CD14-positive monocyte (primary cell): ENCODE measurements around the gene SC5D. TPM values are rescaled to one million over a fixed set of nuclear protein-coding genes. Genes with fewer than 3 reads are reported as not detected.

ENCODE experiments used
- DNase-seq, 3 donors: peaks; one replicate each; pipeline ENCODE4 v3.0.0-alpha.2; 2011 to 2022
- H2AFZ ChIP-seq: 2 replicates; pipeline ENCODE4 v1.6.0; 2012; ENCODE audit warnings: mild to moderate bottlenecking, low read depth, low read length, inconsistent platforms; ENCODE audit not compliant: insufficient read depth, poor library complexity, severe bottlenecking
- H3K27ac ChIP-seq, 2 donors: 1 replicate in 1 of 2; 2 replicates in 1 of 2; pipeline ENCODE4 v1.5.1; 2012 to 2013; ENCODE audit warnings: low read length in 2 of 2, control low read depth in 1 of 2, inconsistent platforms in 1 of 2, low read depth in 1 of 2, mild to moderate bottlenecking in 1 of 2
- H3K27me3 ChIP-seq, 2 donors: one replicate each; pipeline versions ENCODE4 v1.6.0 to v1.6.1; 2011 to 2013; ENCODE audit warnings: low read length in 2 of 2; ENCODE audit not compliant: control insufficient read depth in 2 of 2, insufficient read depth in 2 of 2
- H3K36me3 ChIP-seq, 2 donors: replicated peaks in 1 of 2; 1 replicate in 1 of 2; 2 replicates in 1 of 2; pipeline versions ENCODE4 v1.5.1 to v1.6.1; 2012 to 2013; ENCODE audit warnings: low read length in 2 of 2, control low read depth in 1 of 2, inconsistent platforms in 1 of 2, mild to moderate bottlenecking in 1 of 2; ENCODE audit not compliant: insufficient read depth in 2 of 2, control insufficient read depth in 1 of 2
- H3K4me1 ChIP-seq, 2 donors: 1 replicate in 1 of 2; 2 replicates in 1 of 2; pipeline versions ENCODE4 v1.5.1 to v1.6.1; 2012 to 2013; ENCODE audit warnings: low read length in 2 of 2, control low read depth in 1 of 2, inconsistent platforms in 1 of 2, mild to moderate bottlenecking in 1 of 2, moderate library complexity in 1 of 2; ENCODE audit not compliant: insufficient read depth in 2 of 2, control insufficient read depth in 1 of 2
- H3K4me2 ChIP-seq: replicated peaks from 2 replicates; pipeline ENCODE3; 2012; ENCODE audit warnings: low read length, moderate library complexity, mild to moderate bottlenecking; ENCODE audit not compliant: poor library complexity, severe bottlenecking; ENCODE audit errors: extremely low read depth
- H3K4me3 ChIP-seq, 3 experiments: fragments of 200-600 bp in 1 of 3; sonication (generic) in 1 of 3; replicated peaks in 1 of 3; 1 replicate in 2 of 3; 2 replicates in 1 of 3; pipeline ENCODE4 v1.5.1; 2011 to 2013; ENCODE audit warnings: low read length in 3 of 3, mild to moderate bottlenecking in 3 of 3, control low read depth in 2 of 3, low read depth in 2 of 3, inconsistent platforms in 1 of 3, moderate library complexity in 1 of 3
- H3K79me2 ChIP-seq: 2 replicates; pipeline ENCODE4 v1.6.0; 2012; ENCODE audit warnings: mild to moderate bottlenecking, control low read depth, inconsistent platforms, low read length, moderate library complexity; ENCODE audit not compliant: insufficient read depth
- H3K9ac ChIP-seq: 2 replicates; pipeline ENCODE4 v1.6.0; 2017; ENCODE audit warnings: low read length, mild to moderate bottlenecking; ENCODE audit not compliant: insufficient read depth, poor library complexity, severe bottlenecking
- H3K9me3 ChIP-seq, 2 donors: replicated peaks in 1 of 2; 1 replicate in 1 of 2; 2 replicates in 1 of 2; pipeline versions ENCODE4 v1.5.1 to v1.6.1; 2012 to 2013; ENCODE audit warnings: low read length in 2 of 2, control low read depth in 1 of 2; ENCODE audit not compliant: control insufficient read depth in 1 of 2, insufficient read depth in 1 of 2
- H4K20me1 ChIP-seq: 2 replicates; pipeline ENCODE4 v1.6.0; 2012; ENCODE audit warnings: mild to moderate bottlenecking, low read length, control low read depth, moderate library complexity; ENCODE audit not compliant: insufficient read depth
- H3K27ac Mint-ChIP-seq, 7 donors: one replicate each; pipeline ENCODE4 v1.8.0; 2020; ENCODE audit warnings: mild to moderate bottlenecking in 7 of 7, mixed read lengths in 7 of 7, moderate library complexity in 6 of 7, inconsistent platforms in 2 of 7
- H3K27me3 Mint-ChIP-seq, 3 donors: one replicate each; pipeline ENCODE4 v1.8.0; 2021 to 2022; ENCODE audit warnings: low read depth in 3 of 3, mild to moderate bottlenecking in 3 of 3, mixed read lengths in 3 of 3, moderate library complexity in 3 of 3, inconsistent platforms in 1 of 3
- H3K36me3 Mint-ChIP-seq, 2 donors: one replicate each; pipeline ENCODE4 v1.8.0; 2020; ENCODE audit warnings: mixed read lengths in 2 of 2, inconsistent platforms in 1 of 2, mild to moderate bottlenecking in 1 of 2
- H3K4me1 Mint-ChIP-seq: one replicate; pipeline ENCODE4 v1.8.0; 2020; ENCODE audit warnings: mild to moderate bottlenecking, mixed read lengths
- H3K4me3 Mint-ChIP-seq, 2 donors: one replicate each; pipeline ENCODE4 v1.8.0; 2020; ENCODE audit warnings: mild to moderate bottlenecking in 2 of 2, mixed read lengths in 2 of 2, moderate library complexity in 1 of 2
- H3K9me3 Mint-ChIP-seq, 7 donors: one replicate each; pipeline ENCODE4 v1.8.0; 2020 to 2022; ENCODE audit warnings: mixed read lengths in 7 of 7, mild to moderate bottlenecking in 6 of 7, moderate library complexity in 6 of 7, inconsistent platforms in 2 of 7
- WGBS: methylation state at CpG from one replicate; pipeline ENCODE4 v1.1.5; 2013; ENCODE audit warnings: missing lambda C conversion rate; ENCODE audit not compliant: insufficient coverage; 5-methylcytosine and 5-hydroxymethylcytosine counted together
- intact Hi-C, 2 donors: fragments of 100-400 bp; cut with micrococcal nuclease; formaldehyde crosslinking; loops; one replicate each; pipeline versions ENCODE4 v1.15.0 to v1.15.1; 2023
- polyA plus RNA-seq, 3 donors: library from polyadenylated mRNA; depleted of rRNA in 1 of 3; unstranded in 2 of 3; stranded (reverse) in 1 of 3; fragments of 300-500 nt in 2 of 3; fragments of >200 nt in 1 of 3; fragmentation: Illumina TruSeq in 2 of 3; gene quantifications; 1 replicate in 2 of 3; 2 replicates in 1 of 3; pipeline ENCODE4 v1.2.3, GENCODE V29; 2012 to 2021
- TF ChIP-seq, protein P1 (sequence below): fragments of 200-600 bp; IDR thresholded peaks from one replicate; pipeline ENCODE4 v1.8.0; 2022; ENCODE audit warnings: antibody characterized with exemption, mild to moderate bottlenecking

Gene SC5D
- polyA plus RNA-seq, 3 donors = 6.4 to 8.3 (median 8.3) TPM

- Histone ChIP-seq H3K27ac (no peak overlapping the region), H3K4me2 (no peak overlapping the region), H3K9ac (no peak overlapping the region), H3K79me2 (peaks cover 74% of the 10 kb centered on the region), H2AFZ (no peak overlapping the region), H3K9me3 (no peaks in the 10 kb centered on the region), H4K20me1 (peaks cover 9% of the 10 kb centered on the region), H3K27me3 (no peaks in the 10 kb centered on the region), H3K4me1 (peaks cover 13 to 17% of the 10 kb centered on the region in 2 donors), H3K4me3 (no peak overlapping the region), H3K36me3 (peaks cover 19 to 27% of the 10 kb centered on the region in 2 donors)
- TF ChIP-seq, protein P1, sequence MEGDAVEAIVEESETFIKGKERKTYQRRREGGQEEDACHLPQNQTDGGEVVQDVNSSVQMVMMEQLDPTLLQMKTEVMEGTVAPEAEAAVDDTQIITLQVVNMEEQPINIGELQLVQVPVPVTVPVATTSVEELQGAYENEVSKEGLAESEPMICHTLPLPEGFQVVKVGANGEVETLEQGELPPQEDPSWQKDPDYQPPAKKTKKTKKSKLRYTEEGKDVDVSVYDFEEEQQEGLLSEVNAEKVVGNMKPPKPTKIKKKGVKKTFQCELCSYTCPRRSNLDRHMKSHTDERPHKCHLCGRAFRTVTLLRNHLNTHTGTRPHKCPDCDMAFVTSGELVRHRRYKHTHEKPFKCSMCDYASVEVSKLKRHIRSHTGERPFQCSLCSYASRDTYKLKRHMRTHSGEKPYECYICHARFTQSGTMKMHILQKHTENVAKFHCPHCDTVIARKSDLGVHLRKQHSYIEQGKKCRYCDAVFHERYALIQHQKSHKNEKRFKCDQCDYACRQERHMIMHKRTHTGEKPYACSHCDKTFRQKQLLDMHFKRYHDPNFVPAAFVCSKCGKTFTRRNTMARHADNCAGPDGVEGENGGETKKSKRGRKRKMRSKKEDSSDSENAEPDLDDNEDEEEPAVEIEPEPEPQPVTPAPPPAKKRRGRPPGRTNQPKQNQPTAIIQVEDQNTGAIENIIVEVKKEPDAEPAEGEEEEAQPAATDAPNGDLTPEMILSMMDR = no peak
- 50% methylated on average over 1 of the region's 2 CpGs for WGBS
- Mint-ChIP-seq H3K36me3 (peaks cover 19 to 22% of the 10 kb centered on the region in 2 donors), H3K9me3 (peaks cover 0 to 5% (median 3%) of the 10 kb centered on the region in 7 donors), H3K4me3 (no peak overlapping the region), H3K4me1 (peaks cover 24% of the 10 kb centered on the region), H3K27me3 (no peaks in the 10 kb centered on the region), H3K27ac (peak overlapping the region in 1 of 7 donors; percentile 30)
- intact Hi-C loops = no loop called here
- DNase-seq = no peak
Observed at GRCh38 chr11:121300313-121300971, 7.9 kb downstream of the SC5D start.

- peaks cover 67% of the 10 kb centered on the region for H3K79me2 ChIP-seq
- H3K27ac Mint-ChIP-seq = peak overlapping the region in 4 of 7 donors; percentile 14 to 53 (median 45)
- H3K9me3 Mint-ChIP-seq = peaks cover 0 to 5% (median 3%) of the 10 kb centered on the region in 7 donors
Observed at GRCh38 chr11:121300972-121301699, 8.6 kb downstream of the SC5D start.

More at GRCh38 chr11:121300972-121301699, 8.6 kb downstream of the SC5D start:
- no peaks in the 10 kb centered on the region for H3K27me3 ChIP-seq
- H3K9ac ChIP-seq = no peak overlapping the region
- TF ChIP-seq, protein P1 = no peak
- intact Hi-C loops = no loop called here
- H2AFZ ChIP-seq = no peak overlapping the region
- H3K27me3 Mint-ChIP-seq = no peaks in the 10 kb centered on the region
- H4K20me1 ChIP-seq = peaks cover 9% of the 10 kb centered on the region
- H3K4me1 ChIP-seq = peaks cover 13 to 17% of the 10 kb centered on the region in 2 donors
- H3K36me3 ChIP-seq = peaks cover 24 to 34% of the 10 kb centered on the region in 2 donors
- no CpG with 5 or more reads among the region's 3 CpGs for WGBS
- DNase-seq = no peak
- no peaks in the 10 kb centered on the region for H3K9me3 ChIP-seq
- H3K4me3 Mint-ChIP-seq = no peak overlapping the region
- H3K4me2 ChIP-seq = no peak overlapping the region
- H3K36me3 Mint-ChIP-seq = peaks cover 22 to 29% of the 10 kb centered on the region in 2 donors
- no peak overlapping the region for H3K27ac ChIP-seq
- H3K4me3 ChIP-seq = no peak overlapping the region
- H3K4me1 Mint-ChIP-seq = peaks cover 23% of the 10 kb centered on the region
